Nephron progenitor cell (in vitro differentiated cells): ENCODE measurements around the gene PNKD.

Experiments
- DNase-seq: peaks from one replicate; pipeline ENCODE4 v3.0.0; 2021
- H3K27ac Mint-ChIP-seq: 2 replicates; pipeline ENCODE4 v1.8.0; 2021; ENCODE audit warnings: mild to moderate bottlenecking, moderate library complexity, mixed read lengths
- H3K27me3 Mint-ChIP-seq: 2 replicates; pipeline ENCODE4 v1.8.0; 2021; ENCODE audit warnings: mild to moderate bottlenecking, low read depth, mixed read lengths; ENCODE audit not compliant: poor library complexity
- H3K36me3 Mint-ChIP-seq: 2 replicates; pipeline ENCODE4 v1.8.0; 2021; ENCODE audit warnings: low read depth, mixed read lengths
- H3K4me1 Mint-ChIP-seq: 2 replicates; pipeline ENCODE4 v1.8.0; 2021; ENCODE audit warnings: mixed read lengths
- H3K4me3 Mint-ChIP-seq: 2 replicates; pipeline ENCODE4 v1.8.0; 2021; ENCODE audit warnings: mild to moderate bottlenecking, moderate library complexity, mixed read lengths
- H3K9me3 Mint-ChIP-seq: 2 replicates; pipeline ENCODE4 v1.8.0; 2021; ENCODE audit warnings: mild to moderate bottlenecking, moderate library complexity, mixed read lengths
- CTCF ChIP-seq: fragments of 200-600 bp; sonication (generic); IDR thresholded peaks from 2 replicates; pipeline ENCODE4 v1.5.0; 2021; ENCODE audit warnings: antibody characterized with exemption

PNKD gene

GRCh38 chr2:218319813-218320365 lies 49.6 kb downstream of the PNKD start:
- H3K4me1 Mint-ChIP-seq: peaks cover 33% of the 10 kb centered on the region
- no peak for DNase-seq
- no peaks in the 10 kb centered on the region for H3K36me3 Mint-ChIP-seq
- no peak overlapping the region for H3K4me3 Mint-ChIP-seq
- H3K27ac Mint-ChIP-seq: no peak overlapping the region
- H3K9me3 Mint-ChIP-seq: no peaks in the 10 kb centered on the region
- no peak for TF ChIP-seq CTCF
- peaks cover 8% of the 10 kb centered on the region for H3K27me3 Mint-ChIP-seq

GRCh38 chr2:218320704-218321336 lies 50.5 kb downstream of the PNKD start:
- no peak for DNase-seq
- Mint-ChIP-seq H3K36me3 (no peaks in the 10 kb centered on the region), H3K27me3 (peaks cover 8% of the 10 kb centered on the region), H3K4me1 (peaks cover 37% of the 10 kb centered on the region), H3K9me3 (no peaks in the 10 kb centered on the region), H3K4me3 (no peak overlapping the region), H3K27ac (no peak overlapping the region)
- no peak for TF ChIP-seq CTCF

GRCh38 chr2:218322768-218323525 lies 52.6 kb downstream of the PNKD start:
- DNase-seq: peak; percentile 87
- no peaks in the 10 kb centered on the region for H3K9me3 Mint-ChIP-seq
- no peaks in the 10 kb centered on the region for H3K36me3 Mint-ChIP-seq
- H3K4me1 Mint-ChIP-seq: peaks cover 56% of the 10 kb centered on the region
- peaks cover 7% of the 10 kb centered on the region for H3K27me3 Mint-ChIP-seq
- no peak for TF ChIP-seq CTCF
- peak overlapping the region; percentile 99 for H3K4me3 Mint-ChIP-seq
- peak overlapping the region; percentile 99 for H3K27ac Mint-ChIP-seq

- Mint-ChIP-seq H3K9me3 (no peaks in the 10 kb centered on the region), H3K27me3 (peaks cover 10% of the 10 kb centered on the region), H3K27ac (peak overlapping the region; percentile 99), H3K4me3 (peak overlapping the region; percentile 99), H3K4me1 (peaks cover 64% of the 10 kb centered on the region), H3K36me3 (no peaks in the 10 kb centered on the region)
- DNase-seq: peak; percentile 69
- TF ChIP-seq CTCF: no peak
Observed at GRCh38 chr2:218323526-218324472, 53.5 kb downstream of the PNKD start.

- H3K4me1 Mint-ChIP-seq: peaks cover 83% of the 10 kb centered on the region
Observed at GRCh38 chr2:218325566-218326160, 55.3 kb downstream of the PNKD start.

More at GRCh38 chr2:218325566-218326160, 55.3 kb downstream of the PNKD start:
- H3K27ac Mint-ChIP-seq: no peak overlapping the region
- peaks cover 10% of the 10 kb centered on the region for H3K27me3 Mint-ChIP-seq
- peak overlapping the region; percentile 61 for H3K4me3 Mint-ChIP-seq
- no peaks in the 10 kb centered on the region for H3K36me3 Mint-ChIP-seq
- TF ChIP-seq CTCF: no peak
- no peak for DNase-seq
- H3K9me3 Mint-ChIP-seq: no peaks in the 10 kb centered on the region
